Activated CD4-positive, alpha-beta T cell treated with anti-CD3 and anti-CD28 coated beads, Interleukin-2, amount 50 U/mL, for 4 hours (primary cell): ENCODE data around the gene MS4A12.
"Not testable (repeated sequence)": the region's sequence is repeated elsewhere in the genome, so short reads cannot be mapped to it uniquely, and the experiment has no call there.

Experiments used
- DNase-seq, 2 experiments: peaks; one replicate each; pipeline ENCODE4 v3.0.0-alpha.2; 2020

MS4A12 gene

GRCh38 chr11:60513496-60514460, 21.2 kb downstream of the MS4A12 start:
- DNase-seq: no peak

DNA sequence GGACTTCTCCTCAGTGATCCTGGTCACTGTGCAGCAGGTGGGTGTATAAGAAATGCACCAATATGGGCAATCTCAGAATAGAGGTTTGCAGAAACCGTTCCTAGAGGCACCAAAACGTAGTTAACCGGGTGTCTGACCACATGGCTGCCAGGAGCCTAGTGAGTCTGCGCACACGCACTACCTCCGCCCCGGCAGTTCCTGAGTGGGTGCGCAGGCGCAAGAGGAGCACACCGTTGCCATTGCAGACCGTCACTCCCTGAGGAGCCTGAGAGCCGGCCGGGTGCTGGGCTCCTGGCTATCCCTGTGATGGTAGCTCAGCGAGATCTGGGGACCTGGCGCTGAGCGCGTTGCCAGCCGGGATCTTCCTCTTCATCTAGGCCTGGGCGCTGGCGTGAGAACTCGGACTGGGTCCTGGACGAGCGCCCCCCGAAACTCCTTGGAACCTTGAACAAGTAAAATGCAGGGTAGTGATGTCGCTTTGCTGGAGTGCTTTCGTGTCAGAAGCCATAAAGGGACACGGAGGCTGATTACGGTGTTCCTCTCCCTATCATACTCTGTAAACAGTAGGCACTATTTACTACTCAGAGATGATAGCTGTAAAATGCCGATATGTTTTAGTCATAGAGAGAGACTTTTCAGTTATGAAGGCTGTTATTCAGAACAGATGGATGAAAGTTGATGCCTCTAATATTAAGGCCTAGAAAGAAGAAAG, 22.7 kb downstream of the MS4A12 start, which contains the start of gene MS4A13:
Gene MS4A13 (plus strand): TSS at position 249 of the 712 bp plus-strand sequence. CDS start 2,692 bp downstream, outside the sequence.
- DNase-seq: no peak

GRCh38 chr11:60528465-60528864, 35.9 kb downstream of the MS4A12 start:
- no peak for DNase-seq

GRCh38 chr11:60528934-60529333, 36.4 kb downstream of the MS4A12 start:
- no peak for DNase-seq

GRCh38 chr11:60530454-60531100, 38.0 kb downstream of the MS4A12 start:
- DNase-seq: no peak

GRCh38 chr11:60532383-60532782, 39.8 kb downstream of the MS4A12 start:
- DNase-seq: not testable (repeated sequence)

- DNase-seq: not testable (repeated sequence)
Measured at GRCh38 chr11:60538627-60539026, 46.0 kb downstream of the MS4A12 start.

- DNase-seq: no peak
Measured at GRCh38 chr11:60544077-60544476, 51.5 kb downstream of the MS4A12 start.
